Esophagus squamous epithelium (tissue), 5 donors: ENCODE measurements around the gene GRIK3. TPM values are rescaled to one million over a fixed set of nuclear protein-coding genes. Genes with fewer than 3 reads are reported as not detected.

Experiments
- DNase-seq: peaks from one replicate; lab custom pipeline; 2025; lab: John Stamatoyannopoulos, UW
- H3K27ac ChIP-seq, 4 donors: fragments of 200-600 bp; sonication (generic); one replicate each; pipeline ENCODE4 v1.5.1; 2016 to 2019; ENCODE audit warnings: mild to moderate bottlenecking in 1 of 4
- H3K27me3 ChIP-seq, 4 donors: fragments of 200-600 bp; sonication (generic); 1 replicate in 3 of 4; 2 replicates in 1 of 4; pipeline versions ENCODE4 v1.5.1 to v1.6.0; 2017 to 2021; ENCODE audit warnings: antibody characterized with exemption in 1 of 4
- H3K36me3 ChIP-seq, 3 donors: fragments of 200-600 bp; sonication (generic); one replicate each; pipeline ENCODE4 v1.5.1; 2016 to 2019
- H3K4me1 ChIP-seq, 3 donors: fragments of 200-600 bp; sonication (generic); one replicate each; pipeline ENCODE4 v1.5.1; 2017 to 2019
- H3K4me3 ChIP-seq, 4 donors: fragments of 200-600 bp; sonication (generic); 1 replicate in 3 of 4; 2 replicates in 1 of 4; pipeline ENCODE4 v1.5.1; 2016 to 2019; ENCODE audit warnings: mild to moderate bottlenecking in 2 of 4, moderate library complexity in 1 of 4
- H3K9me3 ChIP-seq, 3 donors: fragments of 200-600 bp; sonication (generic); one replicate each; pipeline ENCODE4 v1.5.1; 2016 to 2019
- CTCF ChIP-seq, 6 experiments: fragments of 450-650 bp in 4 of 6; fragments of 200-600 bp in 2 of 6; sonication (generic) in 2 of 6; IDR thresholded peaks; one replicate each; pipeline ENCODE4 v1.5.1; 2016 to 2019; ENCODE audit warnings: antibody characterized with exemption in 6 of 6, mild to moderate bottlenecking in 4 of 6, moderate library complexity in 4 of 6
- POLR2A ChIP-seq, 4 donors: fragments of 450-650 bp; IDR thresholded peaks; one replicate each; pipeline ENCODE4 v1.6.1; 2017; ENCODE audit warnings: antibody characterized with exemption in 4 of 4, mild to moderate bottlenecking in 4 of 4, moderate library complexity in 3 of 4
- WGBS, 2 donors: methylation state at CpG; one replicate each; pipeline ENCODE4 v1.1.5; 2018; 5-methylcytosine and 5-hydroxymethylcytosine counted together
- intact Hi-C: fragments of 100-400 bp; cut with DNase I; formaldehyde crosslinking; loops from one replicate; pipeline ENCODE4 v1.15.0; 2022
- total RNA-seq, 4 donors: library from RNA; depleted of rRNA; stranded (reverse); fragments of >200 nt; gene quantifications; one replicate each; pipeline ENCODE4 v1.1.0, GENCODE V29; 2016
- donor health status: DM: yes; HTN: yes; CAD: no.

The GRIK3 gene
- total RNA-seq, 4 donors from 2014 or later = 0.11 to 0.38 (median 0.21) TPM; not detected in 1

GRCh38 chr1:36858553-36858952, 175.8 kb downstream of the GRIK3 start:
- Histone ChIP-seq H3K27ac (no peak overlapping the region), H3K4me3 (no peak overlapping the region), H3K36me3 (no peaks in the 10 kb centered on the region), H3K27me3 (peaks cover 0 to 90% (median 0%) of the 10 kb centered on the region in 4 donors), H3K9me3 (no peaks in the 10 kb centered on the region), H3K4me1 (no peaks in the 10 kb centered on the region)
- intact Hi-C loops = no loop called here
- no peak for DNase-seq
- 74 to 80% methylated on average over 4 to 5 of the region's 5 CpGs for WGBS, 2 donors
- TF ChIP-seq CTCF (IDR thresholded peaks at IDR 0.05) (no peak), POLR2A (IDR thresholded peaks at IDR 0.05) (no peak)

- no peak for DNase-seq
- 42 to 46% methylated on average over 4 of the region's 5 CpGs for WGBS, 2 donors
- Histone ChIP-seq H3K27me3 (peaks cover 0 to 88% (median 0%) of the 10 kb centered on the region in 4 donors), H3K4me3 (no peak overlapping the region), H3K36me3 (no peaks in the 10 kb centered on the region), H3K27ac (no peak overlapping the region), H3K9me3 (no peaks in the 10 kb centered on the region), H3K4me1 (no peaks in the 10 kb centered on the region)
- intact Hi-C loops = no loop called here
- TF ChIP-seq POLR2A (IDR thresholded peaks at IDR 0.05) (no peak), CTCF (IDR thresholded peaks at IDR 0.05) (no peak)
Measured at GRCh38 chr1:36857754-36858153, 176.6 kb downstream of the GRIK3 start.

GRCh38 chr1:36855699-36856494, 178.4 kb downstream of the GRIK3 start:
- H3K4me1 ChIP-seq = no peaks in the 10 kb centered on the region
- H3K27me3 ChIP-seq = peaks cover 0 to 94% (median 0%) of the 10 kb centered on the region in 4 donors
- DNase-seq = no peak
- no peak for TF ChIP-seq POLR2A (IDR thresholded peaks at IDR 0.05)
- no peak for TF ChIP-seq CTCF (IDR thresholded peaks at IDR 0.05)
- intact Hi-C loops = no loop called here
- H3K36me3 ChIP-seq = no peaks in the 10 kb centered on the region
- H3K9me3 ChIP-seq = no peaks in the 10 kb centered on the region
- H3K4me3 ChIP-seq = no peak overlapping the region
- 34 to 62% methylated on average over 9 to 12 of the region's 17 CpGs for WGBS, 2 donors
- no peak overlapping the region for H3K27ac ChIP-seq

- no peak for TF ChIP-seq POLR2A (IDR thresholded peaks at IDR 0.05)
- no peak for TF ChIP-seq CTCF (IDR thresholded peaks at IDR 0.05)
- H3K27me3 ChIP-seq = peaks cover 0 to 95% (median 0%) of the 10 kb centered on the region in 4 donors
- 81 to 83% methylated on average over 12 of the region's 14 CpGs for WGBS, 2 donors
- DNase-seq = no peak
- no peaks in the 10 kb centered on the region for H3K4me1 ChIP-seq
- no peaks in the 10 kb centered on the region for H3K36me3 ChIP-seq
- no peak overlapping the region for H3K4me3 ChIP-seq
- intact Hi-C loops = no loop called here
- no peak overlapping the region for H3K27ac ChIP-seq
- H3K9me3 ChIP-seq = no peaks in the 10 kb centered on the region
Measured at GRCh38 chr1:36853638-36854037, 180.7 kb downstream of the GRIK3 start.

- 65 to 76% methylated on average over 3 to 4 of the region's 5 CpGs for WGBS, 2 donors
- Histone ChIP-seq H3K4me1 (no peaks in the 10 kb centered on the region), H3K36me3 (no peaks in the 10 kb centered on the region), H3K9me3 (no peaks in the 10 kb centered on the region), H3K27me3 (peaks cover 0 to 93% (median 0%) of the 10 kb centered on the region in 4 donors), H3K4me3 (no peak overlapping the region), H3K27ac (no peak overlapping the region)
- intact Hi-C loops = no loop called here
- DNase-seq = no peak
- TF ChIP-seq CTCF (IDR thresholded peaks at IDR 0.05) = no peak
- TF ChIP-seq POLR2A (IDR thresholded peaks at IDR 0.05) = no peak
Measured at GRCh38 chr1:36852586-36852985, 181.7 kb downstream of the GRIK3 start.
